Measurements from ENCODE around the gene REST.
"Not testable (repeated sequence)": the region's sequence is repeated elsewhere in the genome, so short reads cannot be mapped to it uniquely, and the experiment has no call there.

REST gene

GRCh38 chr4:56910172-56910967, 2.7 kb downstream of the REST start:
- no peak for DNase-seq

GRCh38 chr4:56914336-56914735, 6.6 kb downstream of the REST start:
- DNase-seq, result no peak

GRCh38 chr4:56914977-56915376, 7.3 kb downstream of the REST start:
- not testable (repeated sequence) for DNase-seq

DNA sequence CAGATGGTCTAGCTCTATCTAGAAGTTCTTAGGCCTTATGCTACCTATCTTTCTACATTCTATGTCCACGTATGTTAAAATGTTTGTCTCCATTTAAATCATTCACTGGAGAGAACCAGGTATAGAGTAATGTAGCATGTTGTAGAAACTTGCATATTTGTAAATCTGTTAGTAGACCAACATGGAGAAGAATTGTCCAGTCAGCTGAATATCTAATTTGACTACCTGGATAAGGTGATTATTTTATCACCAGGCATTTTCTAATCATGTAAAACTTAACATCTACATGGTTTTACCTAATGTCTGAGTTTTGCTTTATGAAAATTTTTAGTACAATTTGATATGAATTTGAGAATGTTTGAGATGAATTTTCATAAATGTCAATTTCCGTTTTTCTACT, 19.5 kb downstream of the REST start:
- no peak for DNase-seq

DNA sequence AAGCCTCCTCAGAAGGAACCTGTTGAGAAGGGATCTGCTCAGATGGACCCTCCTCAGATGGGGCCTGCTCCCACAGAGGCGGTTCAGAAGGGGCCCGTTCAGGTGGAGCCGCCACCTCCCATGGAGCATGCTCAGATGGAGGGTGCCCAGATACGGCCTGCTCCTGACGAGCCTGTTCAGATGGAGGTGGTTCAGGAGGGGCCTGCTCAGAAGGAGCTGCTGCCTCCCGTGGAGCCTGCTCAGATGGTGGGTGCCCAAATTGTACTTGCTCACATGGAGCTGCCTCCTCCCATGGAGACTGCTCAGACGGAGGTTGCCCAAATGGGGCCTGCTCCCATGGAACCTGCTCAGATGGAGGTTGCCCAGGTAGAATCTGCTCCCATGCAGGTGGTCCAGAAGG, 22.9 kb downstream of the REST start:
- no peak for DNase-seq

DNA sequence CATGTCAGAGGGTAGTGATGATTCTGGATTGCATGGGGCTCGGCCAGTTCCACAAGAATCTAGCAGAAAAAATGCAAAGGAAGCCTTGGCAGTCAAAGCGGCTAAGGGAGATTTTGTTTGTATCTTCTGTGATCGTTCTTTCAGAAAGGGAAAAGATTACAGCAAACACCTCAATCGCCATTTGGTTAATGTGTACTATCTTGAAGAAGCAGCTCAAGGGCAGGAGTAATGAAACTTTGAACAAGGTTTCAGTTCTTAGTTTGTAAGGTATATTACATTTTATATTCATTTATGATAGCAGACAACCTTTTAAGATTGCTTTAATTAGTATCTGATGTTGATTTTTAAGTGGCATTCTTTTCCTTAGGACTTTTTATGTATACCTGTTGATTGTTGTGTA, 24.2 kb downstream of the REST start:
- no peak for DNase-seq

DNA sequence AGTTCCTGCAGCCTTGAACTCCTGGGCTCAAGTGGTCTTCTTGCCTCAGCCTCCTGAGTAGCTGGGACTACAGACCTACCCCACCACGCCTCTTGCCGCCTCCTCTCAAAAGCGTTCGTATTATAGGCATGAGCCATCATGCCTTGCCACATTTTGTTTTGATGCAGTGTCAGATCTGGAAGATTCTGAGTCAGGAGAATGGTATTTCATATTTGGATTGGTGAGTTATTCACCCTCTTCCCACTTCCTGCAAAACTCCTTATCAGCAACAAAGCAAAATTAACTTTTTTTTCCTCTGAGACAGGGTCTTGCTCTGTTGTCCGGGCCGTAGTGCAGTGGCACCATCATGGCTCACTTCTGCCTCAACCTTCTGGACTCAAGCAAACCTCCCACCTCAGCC, 29.6 kb downstream of the REST start:
- DNase-seq, result no peak

- not testable (repeated sequence) for DNase-seq
Measured at GRCh38 chr4:56939826-56940225, 32.1 kb downstream of the REST start.

- DNase-seq, result no peak
Measured at GRCh38 chr4:56940403-56940802, 32.7 kb downstream of the REST start.

DNA sequence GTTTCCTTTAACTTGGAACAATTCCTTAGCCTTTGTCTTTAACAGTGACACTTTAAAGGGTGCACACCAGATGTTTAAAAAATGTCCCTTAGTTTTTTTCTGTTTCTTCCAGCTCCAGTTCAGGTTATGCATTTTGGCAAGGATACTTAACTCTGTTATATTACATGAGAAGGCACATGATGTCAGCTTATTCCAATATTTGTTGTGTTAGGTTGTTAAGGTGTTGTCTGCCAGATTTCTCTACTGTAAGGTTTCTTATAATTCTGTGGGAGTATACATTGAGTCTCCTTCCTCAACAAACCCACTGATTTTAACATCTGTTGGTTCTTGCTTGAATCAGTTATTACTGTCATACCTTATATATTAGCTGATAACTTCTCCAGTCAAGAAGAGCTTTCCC, 33.3 kb downstream of the REST start:
- DNase-seq, result no peak

DNA sequence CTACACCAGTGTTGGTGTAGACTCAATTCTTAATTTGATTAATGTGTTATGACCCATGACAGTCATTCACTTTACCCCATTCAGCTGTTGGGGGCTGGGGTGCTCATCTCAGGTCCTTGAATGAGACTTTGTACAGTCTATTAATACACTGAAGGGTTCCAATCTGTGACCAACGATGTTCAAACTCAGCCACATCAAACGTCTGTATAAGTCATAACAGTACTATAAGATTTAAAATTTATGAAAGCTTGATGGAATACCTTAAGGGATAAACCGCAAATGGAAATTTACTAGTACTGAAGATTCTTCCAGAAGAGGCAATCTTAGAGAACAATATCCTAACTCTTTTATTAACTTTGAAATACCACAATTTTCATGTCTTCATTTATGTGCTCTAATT, 33.7 kb downstream of the REST start:
- DNase-seq, result no peak

DNA sequence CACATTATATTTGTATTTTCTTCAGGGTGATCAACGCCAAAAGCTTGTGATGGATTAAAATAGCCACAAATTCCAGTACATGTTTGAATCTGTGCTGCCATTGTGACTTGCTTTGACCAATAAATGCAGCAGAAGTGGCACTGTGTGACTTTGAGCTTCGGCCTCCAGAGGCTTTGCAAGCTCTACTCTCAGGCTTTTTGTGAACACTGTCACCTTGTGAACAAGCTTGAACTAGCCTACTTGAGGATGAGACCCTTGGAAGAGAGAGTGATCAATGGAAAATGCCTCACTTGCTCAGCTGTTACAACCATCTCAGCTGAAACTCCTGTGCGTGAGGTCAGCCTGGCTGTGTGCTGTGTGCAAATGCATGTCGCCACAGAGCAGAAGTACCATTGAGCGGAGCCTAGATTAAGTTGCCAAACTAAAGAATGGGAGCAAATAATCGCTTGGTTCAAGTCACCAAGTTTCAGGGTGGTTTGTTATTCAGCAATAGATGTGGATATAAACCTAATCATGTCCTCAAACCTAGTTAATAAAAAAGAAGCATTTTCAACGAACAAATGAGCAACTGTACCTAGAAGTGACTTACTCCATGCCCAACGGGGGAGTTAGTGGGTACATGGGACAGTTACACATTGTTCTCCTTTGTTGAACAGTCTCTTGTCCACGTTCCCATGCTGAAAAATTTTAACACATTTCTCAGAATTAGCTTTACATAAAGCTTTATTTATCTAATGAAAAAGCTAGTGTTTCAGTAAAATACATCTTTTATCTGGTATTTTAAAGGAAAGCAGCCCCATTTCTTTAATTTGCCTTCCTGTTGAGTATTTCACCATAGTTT, 46.2 kb downstream of the REST start:
- no peak for DNase-seq

DNA sequence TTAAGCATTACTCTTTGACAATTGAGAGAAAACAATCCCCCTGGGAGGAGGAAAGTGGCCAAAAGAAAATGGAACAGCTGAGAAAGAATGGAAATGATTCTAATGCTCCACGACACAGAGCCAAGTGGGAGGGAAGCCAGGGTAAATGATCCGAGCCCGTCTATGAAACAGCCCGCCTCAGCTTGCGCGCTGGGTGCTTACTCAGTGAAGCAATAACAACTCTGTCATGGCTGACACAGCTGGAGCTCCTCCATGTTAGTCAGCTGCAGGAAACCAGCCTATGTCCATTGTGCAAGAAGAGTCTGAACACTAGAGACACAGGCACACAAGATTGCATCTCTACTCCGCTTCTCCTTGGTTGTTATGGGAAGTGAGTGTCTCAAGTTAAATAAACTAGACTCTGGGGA, 50.4 kb downstream of the REST start:
- DNase-seq, result peak; percentile 87

DNA sequence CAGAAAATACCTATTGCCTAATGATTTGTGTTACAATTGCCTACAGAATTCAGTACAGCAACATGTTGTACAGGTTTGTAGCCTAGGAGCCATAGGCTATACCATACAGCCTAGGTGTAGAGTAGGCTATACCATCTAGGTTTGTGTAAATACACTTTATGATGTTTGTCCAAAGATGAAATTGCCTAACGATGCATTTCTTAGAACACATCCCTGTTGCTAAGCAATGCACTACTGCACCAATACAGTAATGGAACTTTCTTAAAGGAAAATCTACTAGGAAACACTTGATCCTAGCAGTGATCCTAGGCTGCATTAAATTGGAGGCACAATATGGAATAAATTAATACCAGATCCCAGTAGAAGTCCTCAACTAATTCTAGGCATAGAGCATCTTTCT, 51.4 kb downstream of the REST start:
- DNase-seq, result peak; percentile 20

- DNase-seq, result no peak
Measured at GRCh38 chr4:56961107-56961500, 53.4 kb downstream of the REST start.

GRCh38 chr4:56971383-56971782, 63.7 kb downstream of the REST start:
- DNase-seq, result no peak

DNA sequence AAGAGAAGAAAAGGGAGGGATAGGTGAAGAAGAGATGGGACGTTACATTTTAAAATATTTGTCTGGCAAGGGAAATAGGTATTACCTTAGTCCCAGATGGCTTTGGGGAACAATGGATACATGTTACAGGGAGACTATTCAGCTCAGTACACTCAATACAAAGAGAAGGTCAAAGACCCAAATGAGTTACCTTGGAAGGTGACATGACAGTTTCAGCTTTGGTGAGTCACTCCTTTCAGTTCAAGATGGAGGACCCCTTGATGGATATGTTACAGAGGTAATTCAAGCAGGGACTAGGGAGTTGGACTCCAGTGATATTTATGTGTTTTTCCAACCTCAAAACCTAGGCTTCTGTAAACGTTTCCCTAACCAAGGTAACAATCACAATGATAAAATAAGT, 64.7 kb downstream of the REST start:
- no peak for DNase-seq

DNA sequence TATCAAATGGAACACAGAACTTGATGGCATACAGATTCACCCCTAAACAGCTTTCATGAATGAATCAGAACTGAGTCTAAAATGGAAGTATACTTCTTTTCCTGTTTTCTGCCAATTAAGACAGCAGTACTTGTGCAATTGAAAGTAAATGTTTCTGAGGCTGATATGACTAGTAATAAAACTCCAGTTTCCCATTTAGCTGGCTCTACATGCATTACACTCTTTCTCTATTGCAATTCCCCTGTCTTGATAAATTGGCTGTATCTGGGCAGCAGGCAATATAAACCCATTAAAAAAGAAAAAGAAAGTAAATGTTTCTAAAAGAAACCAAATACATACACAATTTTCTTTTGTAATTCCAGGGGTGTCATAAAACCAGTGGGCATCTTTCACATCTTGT, 65.1 kb downstream of the REST start:
- DNase-seq, result no peak

DNA sequence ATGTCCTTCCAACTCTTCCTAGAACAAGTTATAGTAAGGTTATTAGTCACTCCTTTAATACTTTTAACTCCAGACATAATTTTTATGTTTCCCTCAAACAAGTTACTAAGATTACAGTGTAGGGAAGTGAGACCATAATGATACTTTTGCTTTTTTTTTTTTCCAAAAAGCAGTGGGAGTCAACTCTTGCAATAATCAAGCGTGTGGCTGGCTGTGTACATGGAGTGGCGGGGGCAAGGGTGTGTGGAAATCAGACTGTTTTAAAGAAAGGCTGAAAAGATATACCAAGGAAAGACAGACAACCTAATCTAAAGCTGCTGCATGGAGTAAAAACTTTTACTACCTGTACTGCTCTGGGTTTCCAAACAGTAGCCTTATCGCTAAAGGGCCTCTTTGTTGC, 65.6 kb downstream of the REST start:
- no peak for DNase-seq

GRCh38 chr4:56976283-56976836, 68.7 kb downstream of the REST start:
- DNase-seq, result peak; percentile 10

GRCh38 chr4:56976837-56977320, 69.2 kb downstream of the REST start:
- no peak for DNase-seq

DNA sequence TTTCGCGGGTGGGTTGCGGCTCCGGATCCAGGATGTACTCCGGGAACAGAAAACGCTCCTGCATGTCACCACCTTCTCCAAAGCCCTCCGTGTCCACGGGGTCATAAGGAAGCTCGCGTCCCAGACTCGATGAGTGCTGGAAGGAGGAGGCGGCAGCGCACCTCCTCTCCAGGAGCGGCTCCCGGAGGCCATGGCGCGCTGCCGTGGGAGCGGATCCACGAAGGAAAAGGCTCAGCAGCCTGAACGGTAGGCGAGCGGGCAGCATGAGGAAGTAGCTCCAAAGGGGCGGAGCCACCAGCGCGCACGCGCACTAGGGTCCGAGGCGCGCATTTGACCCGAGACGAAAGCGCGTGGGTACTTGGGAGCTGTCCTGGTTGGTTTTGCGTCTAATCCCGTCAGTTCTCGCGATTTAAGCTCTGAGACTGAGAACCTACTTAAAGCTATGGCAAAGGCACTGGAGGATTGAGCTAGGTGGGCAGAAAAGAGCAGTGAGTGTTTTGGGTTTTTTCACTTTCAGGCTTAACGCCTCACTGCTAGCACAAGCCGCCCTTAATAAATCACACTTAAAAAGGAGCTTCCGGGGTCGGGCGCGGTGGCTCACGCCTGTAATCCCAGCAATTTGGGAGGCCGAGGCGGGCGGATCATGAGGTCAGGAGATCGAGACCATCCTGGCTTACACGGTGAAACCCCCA, 69.8 kb downstream of the REST start, which contains the start of gene NOA1:
Gene NOA1, minus strand, starts transcription at position 286 of the 692 bp plus-strand sequence. Its CDS starts 21 bp downstream, at position 265.
- DNase-seq, result peak; percentile 91

- DNase-seq, result peak; percentile 89
Measured at GRCh38 chr4:56978750-56979303, 71.1 kb downstream of the REST start, which contains the start of gene POLR2B. Gene POLR2B, plus strand, starts transcription at chr4:56978896. Its CDS starts 90 bp downstream, at chr4:56978986.

Measured in DMS79 treated with DMSO at 0.1 percent for 48 hours (cell line).